Measurements from ENCODE around the gene EPHA1. TPM values are rescaled to one million over a fixed set of nuclear protein-coding genes. Genes with fewer than 3 reads are reported as not detected.

The EPHA1 gene
- polyA plus RNA-seq, 3 donors = 0.89 to 4.9 TPM; not detected in 1

DNA sequence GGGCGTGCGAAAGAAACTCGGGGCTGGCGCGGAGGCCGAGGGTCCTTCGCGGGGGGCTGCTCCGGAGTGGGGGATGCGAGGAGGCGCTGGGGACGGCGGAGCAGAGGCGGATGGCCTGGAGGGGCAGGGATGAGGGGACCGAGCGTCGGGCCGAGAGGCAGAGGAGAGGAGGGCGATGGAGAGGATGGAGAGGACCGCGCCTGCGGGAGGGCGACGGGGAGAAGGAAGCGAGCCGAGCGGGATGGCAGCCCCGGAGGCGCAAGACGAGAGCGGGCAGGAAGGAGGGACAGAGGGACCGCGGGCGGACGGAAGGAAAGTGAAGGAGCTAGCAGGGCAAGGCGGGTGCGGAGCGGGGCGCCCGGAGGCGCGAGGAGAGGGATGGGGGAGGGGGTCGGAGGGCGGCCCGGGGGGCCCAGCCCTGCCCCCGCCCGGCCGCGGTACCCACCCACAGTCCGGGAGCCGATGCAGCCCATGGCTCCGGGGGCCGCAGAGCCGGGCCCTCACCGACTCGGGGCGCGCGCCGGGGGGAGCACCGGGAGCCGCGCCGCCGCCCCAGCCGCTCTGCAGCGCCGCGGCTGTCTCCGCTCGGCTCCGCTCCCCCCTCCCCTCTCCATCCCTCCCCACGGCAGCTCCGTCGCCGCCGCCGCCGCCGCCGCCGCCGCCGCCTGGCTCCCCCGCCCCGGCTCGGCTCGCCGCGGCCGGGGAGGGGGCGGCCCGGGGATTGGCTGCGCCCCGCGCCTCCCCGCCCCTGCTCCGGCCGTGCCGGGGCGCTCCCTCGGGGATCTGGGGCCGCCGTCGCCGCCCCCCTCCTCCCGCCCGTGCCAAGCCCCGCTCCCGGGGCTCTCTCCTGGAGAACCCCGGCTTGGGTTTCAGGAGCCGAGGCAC is 46.3 kb downstream of the EPHA1 start, which contains the start of gene FAM131B:
FAM131B (minus strand) TSS at position 583 of the 885 bp plus-strand sequence; CDS start at position 473, 110 bp downstream.
- H3K27ac ChIP-seq (ENCODE audit: low read depth, low read length) = no peak within 1 kb of the TSS

DNA sequence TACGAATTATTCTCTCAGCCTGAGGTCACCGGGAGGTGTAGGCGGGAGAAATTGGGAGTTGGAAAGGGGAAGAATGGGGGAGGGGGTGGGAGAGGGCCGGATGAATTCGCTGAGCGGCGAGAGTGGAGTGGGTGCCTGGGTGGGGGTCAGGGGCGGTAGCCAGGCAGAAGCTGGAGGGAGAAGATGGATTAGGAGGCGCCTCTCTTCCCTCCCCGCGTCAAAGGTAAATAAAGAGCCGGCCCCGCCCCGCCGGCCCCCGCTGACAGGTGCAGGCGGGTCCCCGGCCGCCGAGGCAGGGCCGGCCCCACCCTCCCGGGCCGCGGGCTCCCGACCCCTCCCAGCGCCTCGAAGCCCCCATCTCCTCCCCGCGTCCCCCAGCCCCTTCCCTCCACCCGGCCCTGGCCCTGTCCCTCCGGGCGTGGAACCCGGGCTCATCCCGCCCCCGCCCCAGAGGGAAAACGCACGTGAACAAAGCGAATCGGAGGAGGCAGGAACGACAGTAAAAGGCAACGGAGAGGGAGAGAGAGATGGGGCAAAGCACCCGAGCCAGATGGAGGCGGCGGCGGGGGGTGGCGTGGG is 47.0 kb downstream of the EPHA1 start:
- H3K27ac ChIP-seq (ENCODE audit: low read depth, low read length) = no peak overlapping the region
- WGBS, 3 donors = 1 to 5% (median 4%) methylated on average over 41 to 46 of the region's 46 CpGs

More for the DNA sequence above, 46.3 kb downstream of the EPHA1 start, which contains the start of gene FAM131B:
- 1 to 2% (median 1%) methylated on average over 41 to 103 of the region's 112 CpGs for WGBS, 3 donors

DNA sequence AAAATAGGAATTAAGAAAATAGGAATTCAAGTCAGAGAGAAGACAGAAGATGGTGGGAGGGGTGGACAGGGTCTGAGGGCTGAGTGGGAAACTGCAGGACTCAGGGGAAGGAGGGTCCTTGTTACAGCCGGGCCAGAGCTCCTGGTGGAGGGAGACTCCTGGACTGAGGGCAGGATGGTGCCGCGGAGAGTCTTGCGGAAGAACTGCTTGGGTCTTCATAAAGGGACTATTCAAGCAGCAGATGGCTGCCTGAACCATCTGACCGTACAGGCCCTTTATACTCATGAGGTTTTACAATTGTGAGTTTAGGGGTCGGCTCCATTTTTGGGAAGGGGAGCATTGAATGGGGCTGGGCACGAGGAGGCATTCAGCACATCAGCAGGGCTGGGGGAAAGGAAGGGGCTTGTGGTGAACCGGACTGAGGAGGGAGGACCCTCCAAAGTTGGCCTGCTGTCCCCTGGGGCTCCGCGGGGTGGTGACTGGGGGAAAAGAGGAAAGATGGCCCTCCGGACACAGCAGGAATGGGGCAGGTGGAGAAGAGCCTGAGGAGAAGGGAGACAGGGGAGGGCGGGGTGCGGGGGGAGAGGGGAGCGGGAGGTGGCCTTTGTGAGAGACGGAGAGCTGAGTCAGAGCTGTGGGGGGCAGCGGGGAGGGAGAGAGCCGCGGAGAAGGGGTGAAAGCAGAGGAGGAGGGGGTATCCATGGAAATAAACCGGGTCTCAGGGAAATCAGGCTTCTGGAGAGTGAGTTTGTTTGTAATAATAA is 47.7 kb downstream of the EPHA1 start:
- WGBS, 3 donors = 31 to 57% (median 52%) methylated on average over 19 of the region's 19 CpGs

DNA sequence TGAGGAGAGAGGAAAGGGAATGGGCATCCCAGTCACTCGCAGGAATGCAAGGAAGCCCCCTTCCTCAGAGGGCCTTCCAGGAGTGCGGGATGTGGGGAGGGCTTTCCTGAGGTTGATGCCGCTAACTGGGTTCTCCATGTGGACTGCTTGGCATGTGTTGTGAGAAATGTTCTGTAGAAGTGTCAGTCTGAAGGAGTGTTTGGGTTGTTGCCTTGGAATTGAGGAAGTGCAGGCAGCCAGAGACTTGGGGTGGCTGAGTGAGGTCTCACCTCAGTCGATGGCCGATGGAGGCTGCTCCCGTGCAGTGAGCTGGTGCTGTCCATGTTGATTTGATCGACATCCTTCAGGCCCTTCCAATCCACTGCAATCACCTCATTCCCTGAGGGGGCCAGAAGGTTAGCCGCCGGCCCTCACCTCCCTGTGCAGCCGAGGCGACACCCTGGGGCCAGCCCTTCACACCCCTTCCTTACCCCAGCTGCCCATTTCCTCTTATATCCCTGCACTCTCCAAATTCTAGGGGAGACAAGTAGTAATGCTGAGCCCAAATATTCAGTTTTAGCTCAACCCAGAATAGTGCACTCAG is 48.8 kb downstream of the EPHA1 start:
- no peak overlapping the region for H3K27ac ChIP-seq (ENCODE audit: low read depth, low read length)
- WGBS, 3 donors = 63 to 81% (median 74%) methylated on average over 11 of the region's 11 CpGs

More for the DNA sequence above, 47.7 kb downstream of the EPHA1 start:
- no peak overlapping the region for H3K27ac ChIP-seq (ENCODE audit: low read depth, low read length)

DNA sequence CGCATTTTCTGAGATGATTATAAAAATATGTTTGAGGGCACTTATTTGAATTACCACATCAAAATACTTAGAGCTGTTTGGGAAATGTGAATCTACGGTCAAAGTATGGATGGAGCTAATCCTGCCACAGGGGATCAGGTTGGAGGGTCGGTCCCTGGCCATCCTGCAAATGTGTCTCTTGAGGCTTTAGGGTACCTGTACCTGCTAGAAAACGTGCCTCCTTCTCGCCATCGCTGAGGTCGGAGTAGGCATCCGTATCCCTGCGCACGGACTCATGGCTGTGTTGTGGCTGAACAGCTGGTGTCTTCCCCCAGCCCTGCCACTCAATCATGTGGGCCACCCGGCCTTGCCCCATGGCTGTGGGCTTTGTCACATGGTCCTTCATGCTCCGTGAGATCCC is 50.0 kb downstream of the EPHA1 start:
- 82 to 93% (median 92%) methylated on average over 12 of the region's 12 CpGs for WGBS, 3 donors
- no peak overlapping the region for H3K27ac ChIP-seq (ENCODE audit: low read depth, low read length)

DNA sequence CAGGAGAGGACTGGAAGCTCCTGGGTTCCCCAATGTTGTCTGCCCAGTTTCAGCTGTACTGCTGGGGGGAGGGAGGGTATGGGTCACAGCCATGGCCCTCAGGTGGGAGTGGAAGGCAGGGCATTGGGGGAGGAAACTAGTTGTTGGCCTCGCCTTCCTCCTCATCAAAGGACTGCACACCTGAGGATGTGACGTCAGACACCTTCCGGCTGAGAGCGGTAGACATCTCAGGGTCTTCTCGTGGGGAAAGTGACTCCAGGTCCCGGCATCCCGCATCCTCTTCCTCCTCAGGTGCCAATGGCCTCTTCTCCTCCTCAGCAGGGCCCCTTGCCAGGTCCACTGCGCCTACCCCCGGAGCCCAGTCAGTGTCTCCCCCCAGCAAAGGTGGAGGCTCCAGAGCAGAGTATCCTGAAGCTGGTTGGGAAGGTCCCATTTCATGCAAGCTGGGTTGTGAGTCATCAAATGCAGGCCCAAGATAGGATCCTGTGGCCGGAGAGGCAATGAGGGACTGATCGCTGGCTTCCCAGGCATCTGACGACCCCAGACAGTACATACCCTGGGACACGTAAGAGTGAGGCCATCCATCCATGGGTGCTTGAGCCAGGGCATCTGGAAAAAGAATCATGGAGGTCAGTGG is 52.1 kb downstream of the EPHA1 start:
- no peak overlapping the region for H3K27ac ChIP-seq (ENCODE audit: low read depth, low read length)
- 88 to 95% (median 95%) methylated on average over 13 of the region's 13 CpGs for WGBS, 3 donors

DNA sequence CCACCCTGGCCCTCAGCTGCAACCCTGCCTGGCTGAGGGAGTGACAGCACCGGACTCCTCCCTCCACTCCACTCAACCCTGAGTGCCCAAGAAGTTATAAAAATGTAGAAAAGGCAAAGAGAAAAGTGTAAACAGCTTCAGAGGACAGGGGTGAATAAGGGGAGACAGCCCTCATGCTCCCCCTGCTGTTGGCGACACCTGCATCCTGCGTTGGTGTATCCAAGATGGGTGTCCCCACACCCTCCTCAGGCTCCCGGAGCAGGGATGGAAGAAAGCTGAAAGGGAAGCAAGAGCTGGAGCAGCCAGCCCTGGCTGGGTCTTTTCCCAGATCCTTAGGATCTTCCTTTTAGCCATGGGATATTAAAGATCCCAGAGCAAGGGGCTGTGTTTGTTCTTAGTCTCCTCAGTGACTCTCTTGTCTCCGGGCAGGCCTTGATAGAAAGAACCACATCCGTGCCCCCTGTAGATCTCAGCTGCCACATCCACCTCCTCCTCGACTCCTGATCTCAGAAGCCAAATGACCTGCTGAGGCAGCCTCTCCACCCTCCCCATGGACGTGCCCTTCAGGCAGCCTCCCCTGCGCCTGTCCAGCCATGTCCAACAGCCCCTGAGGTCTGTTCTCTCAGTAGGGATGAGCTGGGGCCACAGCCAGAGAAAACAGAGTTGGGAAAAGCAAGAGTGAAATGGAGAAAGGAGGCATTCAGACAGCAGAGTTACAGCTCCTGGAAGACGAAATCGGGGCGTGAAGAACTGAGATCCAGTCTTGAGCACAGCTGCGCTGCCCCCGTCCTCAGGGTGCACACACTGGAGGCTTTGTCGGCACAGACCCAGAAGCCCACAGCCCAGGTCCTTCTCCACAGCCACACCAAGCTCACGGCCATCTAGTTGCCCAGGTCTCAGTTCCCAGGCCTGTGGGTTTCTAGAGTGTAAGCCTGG is 52.9 kb downstream of the EPHA1 start:
- H3K27ac ChIP-seq (ENCODE audit: low read depth, low read length) = no peak overlapping the region
- WGBS, 3 donors = 88 to 91% (median 91%) methylated on average over 16 of the region's 16 CpGs

DNA sequence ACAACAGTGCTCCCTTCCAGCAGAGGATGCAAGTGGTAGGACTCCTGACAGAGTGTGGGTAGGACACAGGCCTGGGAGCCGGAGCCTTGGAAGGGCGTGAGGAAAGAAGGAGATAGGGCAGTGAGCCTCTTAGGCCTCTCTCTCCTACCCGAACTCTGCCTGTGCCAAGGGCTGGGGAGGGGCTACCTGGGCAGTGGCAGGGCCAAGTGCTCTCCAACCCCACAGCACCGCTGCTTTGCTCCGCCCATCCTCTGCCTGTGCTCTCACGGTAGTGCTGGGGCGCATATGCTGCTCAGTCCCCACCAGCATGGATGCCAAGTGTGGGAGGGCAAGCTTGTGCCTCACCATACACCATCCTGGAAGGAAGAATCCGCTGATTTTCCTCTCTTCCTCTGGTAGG is 53.7 kb downstream of the EPHA1 start:
- WGBS, 3 donors = 76 to 87% (median 86%) methylated on average over 6 to 8 of the region's 8 CpGs
- no peak overlapping the region for H3K27ac ChIP-seq (ENCODE audit: low read depth, low read length)

DNA sequence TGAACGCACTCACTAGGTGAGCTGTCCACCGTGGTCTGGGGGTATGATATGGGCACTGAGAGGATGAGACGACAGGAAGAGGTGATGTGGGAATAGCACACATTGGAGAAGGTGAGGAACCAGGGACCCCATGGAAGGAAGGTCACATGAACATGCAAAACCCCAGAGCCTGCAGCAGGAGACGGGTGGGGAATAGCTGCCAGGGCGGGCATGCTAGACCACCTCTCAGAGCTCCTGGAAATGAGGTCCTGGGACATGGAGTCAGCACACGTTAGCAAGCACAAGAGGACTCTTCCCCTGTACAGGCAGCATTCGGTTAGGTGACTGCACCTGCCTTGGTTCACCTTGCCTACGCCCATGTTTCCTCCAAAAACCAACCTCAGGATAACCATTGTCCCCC is 54.3 kb downstream of the EPHA1 start:
- WGBS, 3 donors = 86 to 93% (median 92%) methylated on average over 8 of the region's 8 CpGs
- no peak overlapping the region for H3K27ac ChIP-seq (ENCODE audit: low read depth, low read length)

DNA sequence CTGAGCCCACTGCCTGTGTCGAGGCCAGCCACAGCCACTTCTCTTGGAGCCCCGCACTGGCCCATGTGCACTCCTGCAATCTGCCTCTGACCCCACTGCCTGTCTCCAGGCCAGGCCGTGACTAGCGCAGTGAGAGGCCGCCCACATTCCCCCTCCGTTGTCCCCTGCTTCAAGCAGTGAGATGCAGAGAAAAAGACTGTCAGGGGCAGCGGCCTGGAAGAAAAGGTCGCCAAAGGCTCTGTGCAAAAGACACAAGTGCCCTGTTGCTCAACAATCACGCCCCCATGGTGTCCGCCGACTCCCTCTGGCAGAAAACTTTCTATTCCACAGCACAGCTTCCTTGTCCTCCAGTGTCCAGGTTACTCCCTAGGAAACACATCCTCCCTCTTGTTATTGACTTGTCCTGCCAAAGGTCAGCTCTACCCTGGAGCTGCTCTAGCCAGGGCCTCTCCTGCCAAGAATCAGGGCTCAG is 56.1 kb downstream of the EPHA1 start:
- WGBS, 3 donors = 63 to 75% (median 73%) methylated on average over 11 of the region's 11 CpGs
- no peak overlapping the region for H3K27ac ChIP-seq (ENCODE audit: low read depth, low read length)

DNA sequence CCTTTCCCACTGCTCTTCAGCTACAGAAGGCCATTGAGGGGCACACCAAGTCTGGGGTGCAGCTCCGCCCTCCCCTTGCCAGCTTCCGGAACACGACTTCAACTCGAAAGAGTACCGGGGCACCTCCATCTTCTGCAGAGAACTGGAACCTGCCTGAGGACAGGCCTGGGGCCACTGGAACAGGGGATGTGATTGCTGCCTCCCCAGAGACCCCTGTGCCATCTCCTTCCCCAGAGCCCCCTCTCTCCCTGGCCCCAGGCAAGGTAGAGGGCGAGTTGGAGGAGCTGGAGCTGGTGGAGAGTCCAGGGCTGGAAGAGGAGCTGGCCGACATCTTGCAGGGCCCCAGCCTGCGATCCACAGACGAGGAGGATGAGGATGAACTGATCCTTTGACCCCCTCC is 57.1 kb downstream of the EPHA1 start:
- WGBS, 3 donors = 91 to 95% (median 93%) methylated on average over 9 of the region's 9 CpGs
- H3K27ac ChIP-seq (ENCODE audit: low read depth, low read length) = no peak overlapping the region

DNA sequence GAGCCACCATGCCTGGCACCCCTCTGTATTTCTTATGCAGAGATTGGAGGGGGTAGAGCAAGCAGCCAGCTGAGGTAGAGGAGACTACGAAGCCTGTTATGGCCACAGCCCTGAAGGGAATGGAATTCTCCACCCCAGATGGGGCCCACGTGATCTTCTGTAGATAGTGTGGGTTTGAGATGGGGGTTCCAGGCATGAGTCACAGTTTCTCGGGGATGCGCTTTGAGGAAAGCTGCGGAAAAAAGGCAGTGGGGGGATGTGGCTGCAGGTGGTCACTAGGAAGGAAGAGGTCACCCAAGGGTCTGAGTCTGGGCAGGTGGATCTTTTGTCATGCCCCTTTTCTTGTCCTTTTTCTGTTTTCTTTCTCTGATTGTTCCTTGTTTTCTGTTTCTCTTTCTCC is 57.6 kb downstream of the EPHA1 start:
- 73 to 81% (median 76%) methylated on average over 5 of the region's 5 CpGs for WGBS, 3 donors
- H3K27ac ChIP-seq (ENCODE audit: low read depth, low read length) = no peak overlapping the region

DNA sequence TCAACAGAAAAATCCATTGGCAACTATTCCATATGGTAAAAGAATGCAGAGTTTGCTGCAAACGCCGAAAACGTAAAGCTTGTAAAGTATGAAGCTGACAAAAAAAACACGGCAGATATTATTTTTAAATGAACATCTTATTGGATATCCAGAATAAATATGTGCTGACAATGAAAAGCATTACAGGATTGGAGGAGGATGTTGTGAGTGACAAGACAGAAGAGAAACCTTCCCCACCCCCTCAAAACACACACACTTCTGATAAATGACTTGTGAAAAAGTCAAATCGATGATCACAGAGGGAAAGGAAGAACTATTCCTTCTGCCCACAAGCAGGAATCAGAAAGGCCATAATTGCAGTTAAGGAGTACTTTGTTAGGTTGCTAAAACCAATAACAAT is 60.7 kb downstream of the EPHA1 start:
- no peak overlapping the region for H3K27ac ChIP-seq (ENCODE audit: low read depth, low read length)
- WGBS, 3 donors = 59 to 81% (median 62%) methylated on average over 5 of the region's 5 CpGs

DNA sequence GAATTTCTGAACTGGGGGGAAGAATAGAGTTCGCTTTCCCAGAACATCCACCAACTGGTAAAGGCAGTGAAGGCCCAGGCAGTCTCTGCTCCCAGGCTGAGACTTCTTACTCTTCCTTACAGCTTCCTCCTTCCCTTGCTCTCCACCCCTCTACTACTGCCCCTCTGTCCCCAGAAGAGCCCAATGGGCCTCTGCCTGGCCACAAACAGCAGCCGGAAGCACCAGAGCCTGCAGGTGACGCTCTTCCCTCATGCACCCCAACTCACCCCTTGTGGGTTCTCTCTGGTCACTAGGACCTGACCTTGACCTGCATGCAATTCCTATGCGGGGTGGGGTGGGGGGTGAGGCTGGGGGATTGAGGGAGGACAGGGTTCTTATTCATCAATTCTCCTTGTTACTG is 62.6 kb downstream of the EPHA1 start:
- H3K27ac ChIP-seq (ENCODE audit: low read depth, low read length) = no peak overlapping the region
- WGBS, 3 donors = 84 to 88% (median 87%) methylated on average over 4 of the region's 4 CpGs

DNA sequence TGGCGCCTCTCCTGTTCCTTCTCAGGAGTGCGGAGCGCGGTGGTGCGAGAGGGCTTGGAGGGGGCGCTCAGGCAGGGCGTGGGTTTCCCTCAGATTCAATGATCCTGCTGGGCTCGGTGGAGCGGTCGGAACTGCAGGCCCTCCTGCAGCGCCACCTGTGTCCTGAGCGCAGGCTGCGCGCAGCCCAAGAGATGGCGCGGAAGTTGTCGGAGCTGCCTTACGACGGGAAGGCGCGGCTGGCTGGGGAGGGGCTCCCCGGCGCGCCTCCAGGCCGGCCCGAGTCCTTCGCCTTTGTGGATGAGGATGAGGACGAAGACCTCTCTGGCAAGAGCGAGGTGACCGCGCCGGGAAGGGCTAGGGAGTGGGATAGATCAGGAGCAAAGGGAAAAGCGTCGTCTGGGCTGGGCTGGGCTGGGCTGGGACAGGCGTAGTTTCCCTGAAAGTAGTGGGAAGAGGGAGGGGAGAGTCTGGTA is 63.2 kb downstream of the EPHA1 start:
- no peak overlapping the region for H3K27ac ChIP-seq (ENCODE audit: low read depth, low read length)
- 6 to 10% (median 9%) methylated on average over 31 to 35 of the region's 35 CpGs for WGBS, 3 donors

DNA sequence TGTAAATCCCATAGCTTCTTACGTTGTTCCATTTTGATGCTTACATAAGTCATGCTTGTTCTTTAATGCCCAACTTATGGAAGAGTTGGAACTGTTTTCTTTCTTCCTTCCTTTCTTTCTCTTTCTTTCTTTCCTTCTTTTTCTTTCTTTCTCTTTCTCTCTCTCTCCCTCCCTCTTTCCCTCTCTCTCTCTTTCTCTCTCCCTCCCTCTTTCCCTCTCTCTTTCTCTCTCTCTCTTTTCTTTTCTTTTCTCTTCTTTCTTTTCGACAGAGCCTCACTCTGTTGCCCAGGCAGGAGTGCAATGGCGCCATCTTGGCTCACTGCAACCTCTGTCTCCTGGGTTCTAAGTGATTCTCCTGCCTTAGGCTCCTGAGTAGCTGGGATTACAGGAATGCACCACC is 65.1 kb downstream of the EPHA1 start:
- WGBS, 3 donors = 72 to 96% (median 91%) methylated on average over 3 of the region's 3 CpGs
- no peak overlapping the region for H3K27ac ChIP-seq (ENCODE audit: low read depth, low read length)

DNA sequence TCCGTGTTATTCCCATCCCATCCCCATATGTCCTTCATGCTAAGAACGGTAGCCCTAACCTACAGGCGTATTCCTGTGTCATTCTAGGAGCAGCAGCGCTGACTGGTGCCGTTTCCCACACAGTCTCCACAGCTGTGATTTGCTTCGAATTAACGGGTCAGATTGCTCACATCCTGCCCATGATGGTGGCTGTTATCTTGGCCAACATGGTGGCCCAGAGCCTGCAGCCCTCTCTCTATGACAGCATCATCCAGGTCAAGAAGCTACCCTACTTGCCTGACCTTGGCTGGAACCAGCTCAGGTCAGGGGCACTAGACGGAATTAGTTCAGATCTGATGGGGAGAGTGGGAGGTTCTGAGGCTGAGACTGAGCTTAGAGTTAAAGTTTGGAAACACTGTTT is 66.8 kb downstream of the EPHA1 start:
- no peak overlapping the region for H3K27ac ChIP-seq (ENCODE audit: low read depth, low read length)
- 88 to 94% (median 90%) methylated on average over 8 of the region's 8 CpGs for WGBS, 3 donors

All from adipose tissue (tissue), 3 donors.